GM12801 (cell line): ENCODE measurements around the gene XYLB.

Experiments used
- CTCF ChIP-seq: IDR thresholded peaks from one replicate; pipeline ENCODE4 v1.5.1; 2011; ENCODE audit warnings: control low read depth; ENCODE audit not compliant: insufficient read length; ENCODE audit errors: extremely low read depth

XYLB gene

GRCh38 chr3:38360345-38360744, 13.8 kb downstream of the XYLB start:
- no peak for TF ChIP-seq CTCF

- TF ChIP-seq CTCF: no peak
Measured at GRCh38 chr3:38361496-38361895, 14.9 kb downstream of the XYLB start.

GRCh38 chr3:38362825-38363224, 16.2 kb downstream of the XYLB start:
- TF ChIP-seq CTCF: no peak

GRCh38 chr3:38364721-38365400, 18.3 kb downstream of the XYLB start:
- no peak for TF ChIP-seq CTCF

GRCh38 chr3:38365469-38366062, 19.0 kb downstream of the XYLB start:
- TF ChIP-seq CTCF: no peak

- TF ChIP-seq CTCF: no peak
Measured at GRCh38 chr3:38366082-38366481, 19.5 kb downstream of the XYLB start.

GRCh38 chr3:38367779-38368178, 21.2 kb downstream of the XYLB start:
- no peak for TF ChIP-seq CTCF
